A549 (cell line): ENCODE data around the gene LTA4H.

Experiments used
- POLR2A ChIP-seq: IDR thresholded peaks from 2 replicates; pipeline ENCODE4 v1.6.1; 2012; ENCODE audit warnings: mild to moderate bottlenecking, low read length
- RNF2 ChIP-seq: fragments of 200-600 bp; sonication (generic); IDR thresholded peaks from 2 replicates; pipeline ENCODE4 v1.6.1; 2016; ENCODE audit warnings: low read depth, mild to moderate bottlenecking, antibody characterized with exemption, moderate library complexity, borderline replicate concordance
- TF ChIP-seq, protein P1 (sequence below): fragments of >200 bp; sonication (Bioruptor Twin); formaldehyde crosslinking; IDR thresholded peaks from 3 replicates; pipeline ENCODE4 v1.5.1; 2016
- TF ChIP-seq, protein P2 (sequence below): IDR thresholded peaks from 2 replicates; pipeline ENCODE4 v1.6.1; 2012; ENCODE audit warnings: low read depth, borderline replicate concordance

DNA sequence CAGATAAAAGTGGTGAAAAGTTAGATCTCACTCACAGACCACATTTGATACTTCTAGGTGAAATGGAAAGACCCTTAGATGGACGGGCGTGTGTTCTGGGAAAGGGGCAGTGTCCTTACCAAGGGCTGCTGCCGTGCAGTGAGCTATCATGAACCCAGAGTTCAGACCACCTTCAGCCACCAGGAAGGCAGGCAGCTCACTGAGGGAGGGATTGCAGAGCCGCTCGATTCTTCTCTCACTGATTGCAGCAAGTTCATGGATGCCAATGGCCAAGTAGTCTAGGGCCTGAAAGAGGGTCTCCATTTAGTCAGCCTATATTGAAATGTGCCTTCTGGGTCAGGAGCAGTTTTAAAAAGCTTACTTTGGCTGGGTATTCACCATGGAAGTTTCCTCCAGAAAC lies 55.0 kb downstream of the LTA4H start:
- no peak for TF ChIP-seq RNF2
- TF ChIP-seq, protein P1, sequence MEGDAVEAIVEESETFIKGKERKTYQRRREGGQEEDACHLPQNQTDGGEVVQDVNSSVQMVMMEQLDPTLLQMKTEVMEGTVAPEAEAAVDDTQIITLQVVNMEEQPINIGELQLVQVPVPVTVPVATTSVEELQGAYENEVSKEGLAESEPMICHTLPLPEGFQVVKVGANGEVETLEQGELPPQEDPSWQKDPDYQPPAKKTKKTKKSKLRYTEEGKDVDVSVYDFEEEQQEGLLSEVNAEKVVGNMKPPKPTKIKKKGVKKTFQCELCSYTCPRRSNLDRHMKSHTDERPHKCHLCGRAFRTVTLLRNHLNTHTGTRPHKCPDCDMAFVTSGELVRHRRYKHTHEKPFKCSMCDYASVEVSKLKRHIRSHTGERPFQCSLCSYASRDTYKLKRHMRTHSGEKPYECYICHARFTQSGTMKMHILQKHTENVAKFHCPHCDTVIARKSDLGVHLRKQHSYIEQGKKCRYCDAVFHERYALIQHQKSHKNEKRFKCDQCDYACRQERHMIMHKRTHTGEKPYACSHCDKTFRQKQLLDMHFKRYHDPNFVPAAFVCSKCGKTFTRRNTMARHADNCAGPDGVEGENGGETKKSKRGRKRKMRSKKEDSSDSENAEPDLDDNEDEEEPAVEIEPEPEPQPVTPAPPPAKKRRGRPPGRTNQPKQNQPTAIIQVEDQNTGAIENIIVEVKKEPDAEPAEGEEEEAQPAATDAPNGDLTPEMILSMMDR: no peak
- TF ChIP-seq, protein P2, sequence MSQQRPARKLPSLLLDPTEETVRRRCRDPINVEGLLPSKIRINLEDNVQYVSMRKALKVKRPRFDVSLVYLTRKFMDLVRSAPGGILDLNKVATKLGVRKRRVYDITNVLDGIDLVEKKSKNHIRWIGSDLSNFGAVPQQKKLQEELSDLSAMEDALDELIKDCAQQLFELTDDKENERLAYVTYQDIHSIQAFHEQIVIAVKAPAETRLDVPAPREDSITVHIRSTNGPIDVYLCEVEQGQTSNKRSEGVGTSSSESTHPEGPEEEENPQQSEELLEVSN: no peak
- TF ChIP-seq POLR2A: no peak
